Liver (tissue), 9 donors: ENCODE measurements around the gene COMMD3. TPM values are rescaled to one million over a fixed set of nuclear protein-coding genes. Genes with fewer than 3 reads are reported as not detected.

Source experiments
- DNase-seq: peaks from one replicate; pipeline ENCODE4 v3.0.0-alpha.2; 2017; ENCODE audit warnings: low spot score
- H3K27ac ChIP-seq, 2 donors: one replicate each; pipeline ENCODE4 v1.7.0; 2013; ENCODE audit warnings: inconsistent platforms in 2 of 2, low read length in 2 of 2, control low read depth in 1 of 2, low read depth in 1 of 2, mild to moderate bottlenecking in 1 of 2
- H3K27me3 ChIP-seq, 4 donors: one replicate each; pipeline versions ENCODE4 v1.6.1 to v1.7.0; 2013; ENCODE audit warnings: low read length in 3 of 4, inconsistent platforms in 1 of 4, mild to moderate bottlenecking in 1 of 4, moderate library complexity in 1 of 4; ENCODE audit not compliant: control insufficient read depth in 4 of 4, insufficient read depth in 4 of 4
- H3K36me3 ChIP-seq, 4 donors: one replicate each; pipeline versions ENCODE4 v1.6.1 to v1.7.0; 2013; ENCODE audit warnings: low read length in 3 of 4, mild to moderate bottlenecking in 3 of 4, low read depth in 1 of 4, moderate library complexity in 1 of 4; ENCODE audit not compliant: control insufficient read depth in 4 of 4, insufficient read depth in 3 of 4
- H3K4me1 ChIP-seq, 4 donors: one replicate each; pipeline versions ENCODE4 v1.6.1 to v1.7.0; 2013; ENCODE audit warnings: low read length in 3 of 4, mild to moderate bottlenecking in 3 of 4, moderate library complexity in 1 of 4; ENCODE audit not compliant: control insufficient read depth in 4 of 4, insufficient read depth in 4 of 4
- H3K4me3 ChIP-seq, 3 donors: one replicate each; pipeline versions ENCODE4 v1.6.1 to v1.7.0; 2013; ENCODE audit warnings: low read length in 3 of 3, control low read depth in 1 of 3, low read depth in 1 of 3, mild to moderate bottlenecking in 1 of 3
- H3K9ac ChIP-seq, 2 donors: one replicate each; pipeline ENCODE4 v1.7.0; 2013; ENCODE audit warnings: low read length in 2 of 2, mild to moderate bottlenecking in 2 of 2, moderate library complexity in 2 of 2, control low read depth in 1 of 2, low read depth in 1 of 2
- H3K9me3 ChIP-seq, 4 donors: one replicate each; pipeline versions ENCODE4 v1.6.1 to v1.7.0; 2013; ENCODE audit warnings: low read length in 3 of 4; ENCODE audit not compliant: control insufficient read depth in 4 of 4
- EGR1 ChIP-seq, 2 donors: IDR thresholded peaks; 2 replicates each; pipeline ENCODE4 v1.6.1; 2016 to 2018; ENCODE audit warnings: antibody characterized with exemption in 2 of 2, low read depth in 2 of 2
- HNF4G ChIP-seq: IDR thresholded peaks from 2 replicates; pipeline ENCODE4 v1.6.1; 2016; ENCODE audit warnings: antibody characterized with exemption
- NR2F2 ChIP-seq: IDR thresholded peaks from 2 replicates; pipeline ENCODE4 v1.6.1; 2016; ENCODE audit warnings: antibody characterized with exemption
- RAD21 ChIP-seq, 2 donors: IDR thresholded peaks; 2 replicates each; pipeline ENCODE4 v1.6.1; 2016; ENCODE audit warnings: antibody characterized with exemption in 2 of 2, mild to moderate bottlenecking in 2 of 2
- RXRA ChIP-seq, 2 donors: IDR thresholded peaks; 2 replicates each; pipeline ENCODE4 v1.6.1; 2017 to 2018; ENCODE audit warnings: antibody characterized with exemption in 2 of 2, mild to moderate bottlenecking in 1 of 2
- YY1 ChIP-seq: IDR thresholded peaks from 2 replicates; pipeline ENCODE4 v1.6.1; 2016; ENCODE audit warnings: antibody characterized with exemption, mild to moderate bottlenecking
- WGBS: extraction: QIAGEN DNeasy Blood & Tissue Kit; methylation state at CpG from one replicate; pipeline ENCODE4 v1.1.7; 2013; 5-methylcytosine and 5-hydroxymethylcytosine counted together
- polyA plus RNA-seq, 2 donors: library from polyadenylated mRNA; stranded (reverse) in 1 of 2; unstranded in 1 of 2; fragments of 200-250 nt in 1 of 2; fragments of >200 nt in 1 of 2; fragmentation: Nextera tagmentation in 1 of 2; extraction: Ambion mirVana in 1 of 2; gene quantifications; one replicate each; pipeline versions ENCODE4 v1.2.1 to v1.2.3, GENCODE V29; 2013 to 2015
- total RNA-seq, 2 donors: library from RNA; depleted of rRNA; stranded (reverse); fragments of >200 nt; gene quantifications; one replicate each; pipeline ENCODE4 v1.2.3, GENCODE V29; 2014
- TF ChIP-seq, protein P1 (sequence below): IDR thresholded peaks from 2 replicates; pipeline ENCODE4 v1.6.1; 2016; ENCODE audit warnings: antibody characterized with exemption
- TF ChIP-seq, protein P2 (sequence below): fragments of 150-350 bp; IDR thresholded peaks from 2 replicates; pipeline ENCODE4 v1.5.1; 2017; ENCODE audit warnings: improper control_type of control experiment, low read depth, low read length; ENCODE audit not compliant: missing input control
- TF ChIP-seq, protein P3 (sequence below): IDR thresholded peaks from 2 replicates; pipeline ENCODE4 v1.6.1; 2016; ENCODE audit warnings: antibody characterized with exemption
- donor health status: healthy.
- donor health status: healthy.
- donor health status: healthy.
- donor health status: healthy.
- donor health status: healthy.

COMMD3 gene
- total and polyA plus RNA-seq, 4 donors: 18.3 to 62.0 (median 25.8) TPM

DNA sequence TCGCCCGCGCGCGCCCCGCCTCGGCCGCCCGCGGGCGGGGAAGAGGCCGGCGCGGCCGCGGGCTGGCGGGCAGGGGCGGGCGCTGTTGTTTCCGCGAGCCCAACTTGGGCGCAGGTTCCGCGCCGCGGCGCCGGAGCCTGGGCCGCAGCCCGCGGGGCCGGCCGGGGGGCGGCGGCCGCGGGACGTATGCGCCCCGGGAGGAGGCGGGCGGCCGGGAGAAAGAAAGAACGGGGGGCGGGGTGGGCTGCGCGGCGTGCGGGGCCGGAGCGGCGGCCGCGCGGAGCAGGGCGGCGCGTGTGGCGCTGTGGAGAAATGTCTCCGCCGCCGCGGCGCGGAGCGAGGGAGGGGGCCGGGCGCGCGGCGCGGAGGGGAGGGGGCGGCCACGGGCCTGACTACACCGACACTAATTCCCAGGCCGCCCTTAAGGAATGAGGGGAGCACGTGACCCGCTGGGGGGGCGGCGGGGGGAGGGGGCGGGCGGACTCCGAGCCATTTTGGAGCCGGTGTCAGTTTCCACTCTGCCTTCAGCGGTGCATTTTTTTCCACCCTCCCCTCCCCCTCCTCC, 4.5 kb downstream of the COMMD3 start, which contains the start of gene BMI1:
BMI1 (plus strand) TSS at position 509 of the 565 bp plus-strand sequence. CDS start 5,351 bp downstream, outside the sequence.
- WGBS: 1% methylated on average over 85 of the region's 85 CpGs
- peak within 1 kb of the TSS; percentile 63 to 100 (median 91) for H3K4me3 ChIP-seq
- no peaks in the 10 kb centered on the region for H3K9me3 ChIP-seq
- H3K4me1 ChIP-seq: peaks cover 12 to 56% (median 33%) of the 10 kb centered on the region in 4 donors
- DNase-seq: peak; percentile 88
- no peaks in the 10 kb centered on the region for H3K27me3 ChIP-seq
- H3K9ac ChIP-seq: peak within 1 kb of the TSS; percentile 84 to 88
- no peaks in the 10 kb centered on the region for H3K36me3 ChIP-seq
- no peak for TF ChIP-seq RXRA (IDR thresholded peaks at IDR 0.05)
- H3K27ac ChIP-seq: peak within 1 kb of the TSS; percentile 97

DNA sequence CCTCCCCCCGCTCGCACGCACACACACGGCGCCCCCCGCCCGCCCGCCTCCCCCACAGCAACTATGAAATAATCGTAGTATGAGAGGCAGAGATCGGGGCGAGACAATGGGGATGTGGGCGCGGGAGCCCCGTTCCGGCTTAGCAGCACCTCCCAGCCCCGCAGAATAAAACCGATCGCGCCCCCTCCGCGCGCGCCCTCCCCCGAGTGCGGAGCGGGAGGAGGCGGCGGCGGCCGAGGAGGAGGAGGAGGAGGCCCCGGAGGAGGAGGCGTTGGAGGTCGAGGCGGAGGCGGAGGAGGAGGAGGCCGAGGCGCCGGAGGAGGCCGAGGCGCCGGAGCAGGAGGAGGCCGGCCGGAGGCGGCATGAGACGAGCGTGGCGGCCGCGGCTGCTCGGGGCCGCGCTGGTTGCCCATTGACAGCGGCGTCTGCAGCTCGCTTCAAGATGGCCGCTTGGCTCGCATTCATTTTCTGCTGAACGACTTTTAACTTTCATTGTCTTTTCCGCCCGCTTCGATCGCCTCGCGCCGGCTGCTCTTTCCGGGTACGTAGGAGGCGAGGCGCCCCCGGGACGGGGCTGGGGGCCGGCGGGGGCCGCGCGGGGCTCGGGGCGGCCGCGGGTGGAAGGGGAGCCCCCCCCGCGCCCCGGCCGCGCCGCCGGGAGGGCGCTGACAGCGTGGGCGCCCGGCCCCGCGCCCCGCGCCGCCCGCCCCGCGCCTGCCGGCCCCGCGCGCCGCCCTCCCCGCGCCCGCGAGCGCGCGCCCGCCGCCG, 5.2 kb downstream of the COMMD3 start:
- peak; percentile 70 for DNase-seq
- H3K27ac ChIP-seq: peak overlapping the region; percentile 97
- H3K4me1 ChIP-seq: peaks cover 14 to 62% (median 37%) of the 10 kb centered on the region in 4 donors
- no peaks in the 10 kb centered on the region for H3K27me3 ChIP-seq
- TF ChIP-seq, protein P1, sequence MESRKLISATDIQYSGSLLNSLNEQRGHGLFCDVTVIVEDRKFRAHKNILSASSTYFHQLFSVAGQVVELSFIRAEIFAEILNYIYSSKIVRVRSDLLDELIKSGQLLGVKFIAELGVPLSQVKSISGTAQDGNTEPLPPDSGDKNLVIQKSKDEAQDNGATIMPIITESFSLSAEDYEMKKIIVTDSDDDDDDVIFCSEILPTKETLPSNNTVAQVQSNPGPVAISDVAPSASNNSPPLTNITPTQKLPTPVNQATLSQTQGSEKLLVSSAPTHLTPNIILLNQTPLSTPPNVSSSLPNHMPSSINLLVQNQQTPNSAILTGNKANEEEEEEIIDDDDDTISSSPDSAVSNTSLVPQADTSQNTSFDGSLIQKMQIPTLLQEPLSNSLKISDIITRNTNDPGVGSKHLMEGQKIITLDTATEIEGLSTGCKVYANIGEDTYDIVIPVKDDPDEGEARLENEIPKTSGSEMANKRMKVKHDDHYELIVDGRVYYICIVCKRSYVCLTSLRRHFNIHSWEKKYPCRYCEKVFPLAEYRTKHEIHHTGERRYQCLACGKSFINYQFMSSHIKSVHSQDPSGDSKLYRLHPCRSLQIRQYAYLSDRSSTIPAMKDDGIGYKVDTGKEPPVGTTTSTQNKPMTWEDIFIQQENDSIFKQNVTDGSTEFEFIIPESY: no peak
- TF ChIP-seq, protein P2, sequence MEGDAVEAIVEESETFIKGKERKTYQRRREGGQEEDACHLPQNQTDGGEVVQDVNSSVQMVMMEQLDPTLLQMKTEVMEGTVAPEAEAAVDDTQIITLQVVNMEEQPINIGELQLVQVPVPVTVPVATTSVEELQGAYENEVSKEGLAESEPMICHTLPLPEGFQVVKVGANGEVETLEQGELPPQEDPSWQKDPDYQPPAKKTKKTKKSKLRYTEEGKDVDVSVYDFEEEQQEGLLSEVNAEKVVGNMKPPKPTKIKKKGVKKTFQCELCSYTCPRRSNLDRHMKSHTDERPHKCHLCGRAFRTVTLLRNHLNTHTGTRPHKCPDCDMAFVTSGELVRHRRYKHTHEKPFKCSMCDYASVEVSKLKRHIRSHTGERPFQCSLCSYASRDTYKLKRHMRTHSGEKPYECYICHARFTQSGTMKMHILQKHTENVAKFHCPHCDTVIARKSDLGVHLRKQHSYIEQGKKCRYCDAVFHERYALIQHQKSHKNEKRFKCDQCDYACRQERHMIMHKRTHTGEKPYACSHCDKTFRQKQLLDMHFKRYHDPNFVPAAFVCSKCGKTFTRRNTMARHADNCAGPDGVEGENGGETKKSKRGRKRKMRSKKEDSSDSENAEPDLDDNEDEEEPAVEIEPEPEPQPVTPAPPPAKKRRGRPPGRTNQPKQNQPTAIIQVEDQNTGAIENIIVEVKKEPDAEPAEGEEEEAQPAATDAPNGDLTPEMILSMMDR: no peak
- TF ChIP-seq EGR1 (IDR thresholded peaks at IDR 0.05; ENCODE audit: low read depth in 2 of 2) (no peak), YY1 (peak; percentile 85)
- H3K4me3 ChIP-seq: peak overlapping the region; percentile 60 to 100 (median 91)
- H3K36me3 ChIP-seq: peaks cover 0 to under 1% (median 0%) of the 10 kb centered on the region in 4 donors
- H3K9me3 ChIP-seq: no peaks in the 10 kb centered on the region
- H3K9ac ChIP-seq: no peak overlapping the region
- 1% methylated on average over 114 of the region's 114 CpGs for WGBS

DNA sequence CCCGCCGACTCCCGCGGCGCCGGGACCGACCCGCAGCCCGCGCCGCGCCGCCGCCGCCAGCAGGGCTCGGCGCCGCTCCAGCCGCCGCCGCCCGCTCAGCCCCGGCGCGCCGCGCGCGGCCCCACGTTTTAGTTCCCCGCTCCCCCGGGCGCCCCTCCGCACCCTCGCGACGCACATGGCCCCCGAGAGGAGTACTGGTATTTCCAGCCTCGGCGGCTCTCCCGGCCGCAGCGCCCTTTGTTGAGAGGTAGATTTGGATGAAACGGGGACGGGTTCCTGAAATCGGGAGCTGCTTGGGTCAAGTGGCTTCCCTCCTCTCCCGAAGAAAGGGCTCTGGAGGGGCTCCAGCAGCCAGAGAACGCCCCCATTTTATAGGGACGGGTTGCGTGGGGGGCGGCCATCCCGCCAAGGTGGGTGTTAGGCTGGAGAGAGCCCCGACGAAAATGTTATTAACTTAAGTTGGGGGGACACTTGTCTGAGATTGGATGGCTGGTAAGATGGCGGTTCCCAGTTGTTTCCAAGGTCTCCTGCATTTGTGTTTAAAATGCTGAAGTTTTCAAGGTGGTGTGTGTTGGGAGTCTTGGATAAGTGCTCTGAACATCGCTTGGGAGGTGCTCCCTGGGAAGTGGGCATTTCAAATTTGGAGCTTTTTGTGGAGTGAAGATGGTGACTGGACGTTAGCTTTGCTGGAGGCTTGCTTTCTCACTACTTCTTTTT, 5.9 kb downstream of the COMMD3 start:
- H3K27ac ChIP-seq: no peak overlapping the region
- H3K9me3 ChIP-seq: no peaks in the 10 kb centered on the region
- peaks cover 0 to 3% (median 0%) of the 10 kb centered on the region in 4 donors for H3K36me3 ChIP-seq
- peak overlapping the region; percentile 62 to 100 (median 63) for H3K4me3 ChIP-seq
- H3K9ac ChIP-seq: peak overlapping the region; percentile 30 to 46
- 2% methylated on average over 57 of the region's 57 CpGs for WGBS
- TF ChIP-seq, protein P3, sequence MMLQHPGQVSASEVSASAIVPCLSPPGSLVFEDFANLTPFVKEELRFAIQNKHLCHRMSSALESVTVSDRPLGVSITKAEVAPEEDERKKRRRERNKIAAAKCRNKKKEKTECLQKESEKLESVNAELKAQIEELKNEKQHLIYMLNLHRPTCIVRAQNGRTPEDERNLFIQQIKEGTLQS: no peak
- TF ChIP-seq HNF4G: no peak
- no peak for TF ChIP-seq NR2F2
- TF ChIP-seq RAD21 (IDR thresholded peaks at IDR 0.05): no peak
- TF ChIP-seq, protein P1: no peak
- peak; percentile 70 for TF ChIP-seq YY1
- H3K4me1 ChIP-seq: peaks cover 14 to 59% (median 35%) of the 10 kb centered on the region in 4 donors
- no peaks in the 10 kb centered on the region for H3K27me3 ChIP-seq
- no peak for DNase-seq
